H1 (cell line): Measurements from ENCODE around the gene MPLKIP.

ENCODE experiments used
- CTCF ChIP-seq, 3 experiments: IDR thresholded peaks; 1 replicate in 2 of 3; 2 replicates in 1 of 3; pipeline versions ENCODE4 v1.5.1 to v1.6.1; 2011; ENCODE audit warnings: low read length in 3 of 3, mild to moderate bottlenecking in 3 of 3, inconsistent platforms in 2 of 3, low read depth in 1 of 3, moderate library complexity in 1 of 3; ENCODE audit not compliant: insufficient read depth in 1 of 3; ENCODE audit errors: control extremely low read depth in 1 of 3
- EGR1 ChIP-seq: IDR thresholded peaks from 2 replicates; pipeline ENCODE4 v1.6.1; 2011; ENCODE audit warnings: low read depth, low read length, borderline replicate concordance
- EP300 ChIP-seq, 2 experiments: IDR thresholded peaks; 1 replicate in 1 of 2; 2 replicates in 1 of 2; pipeline ENCODE4 v1.6.1; 2011 to 2012; ENCODE audit warnings: low read depth in 2 of 2, low read length in 2 of 2, mild to moderate bottlenecking in 2 of 2, borderline replicate concordance in 1 of 2, inconsistent platforms in 1 of 2, moderate library complexity in 1 of 2
- EZH2 ChIP-seq: fragments of 200-600 bp; sonication (generic); IDR thresholded peaks from 2 replicates; pipeline ENCODE4 v1.7.1; 2012; ENCODE audit warnings: low read depth, mild to moderate bottlenecking, moderate library complexity, low read length, inconsistent platforms; ENCODE audit not compliant: severe bottlenecking
- POLR2A ChIP-seq, 2 experiments: IDR thresholded peaks; 1 replicate in 1 of 2; 2 replicates in 1 of 2; pipeline ENCODE4 v1.6.1; 2011; ENCODE audit warnings: low read depth in 2 of 2, low read length in 2 of 2, mild to moderate bottlenecking in 2 of 2; ENCODE audit errors: control extremely low read depth in 1 of 2

GRCh38 chr7:40133561-40134427 lies 628 bp downstream of the MPLKIP start:
- TF ChIP-seq POLR2A (IDR thresholded peaks at IDR 0.05; ENCODE audit: control extremely low read depth in 1 of 2, low read depth in 2 of 2, low read length in 2 of 2): no peak
- TF ChIP-seq EZH2: no peak
- TF ChIP-seq CTCF (IDR thresholded peaks at IDR 0.05; ENCODE audit: control extremely low read depth in 1 of 3, insufficient read depth in 1 of 3, low read depth in 1 of 3, low read length in 3 of 3): peak in 1 of 3 experiments; percentile 4; a peak in 1 of 4 replicates
- TF ChIP-seq EGR1: no peak
- no peak for TF ChIP-seq EP300 (IDR thresholded peaks at IDR 0.05; ENCODE audit: borderline replicate concordance in 1 of 2, low read depth in 2 of 2, low read length in 2 of 2)
